ENCODE results near the gene NBPF12.
"Not testable (repeated sequence)": the region's sequence is repeated elsewhere in the genome, so short reads cannot be mapped to it uniquely, and the experiment has no call there.

The NBPF12 gene

GRCh38 chr1:146986450-146986849 is 48.3 kb downstream of the NBPF12 start:
- not testable (repeated sequence) for DNase-seq (ENCODE audit: low read depth)

- DNase-seq (ENCODE audit: low read depth): not testable (repeated sequence)
These were observed 49.4 kb downstream of the NBPF12 start for GRCh38 chr1:146987502-146987901.

GRCh38 chr1:146989455-146989854 is 51.3 kb downstream of the NBPF12 start:
- not testable (repeated sequence) for DNase-seq (ENCODE audit: low read depth)

GRCh38 chr1:147008495-147008894 is 70.4 kb downstream of the NBPF12 start:
- not testable (repeated sequence) for DNase-seq (ENCODE audit: low read depth)

DNA sequence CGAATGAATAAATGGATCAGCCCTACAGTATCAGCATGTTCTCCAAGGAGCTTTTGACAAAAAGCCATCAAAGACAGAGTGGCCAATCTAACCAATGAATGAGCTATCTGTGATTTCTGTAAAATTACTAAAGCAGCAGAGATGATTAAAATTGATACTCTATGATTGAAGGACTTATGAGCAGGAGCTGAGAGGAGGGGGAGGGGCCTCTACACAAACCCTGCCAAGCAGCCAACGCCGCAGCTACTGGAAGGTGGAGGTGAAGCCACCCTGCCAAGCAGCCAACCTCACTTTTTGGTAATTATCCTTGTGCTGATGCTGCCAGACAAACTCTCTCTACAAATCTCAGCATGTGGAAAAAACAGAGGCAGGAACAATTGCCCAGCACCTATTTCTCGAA is 88.9 kb downstream of the NBPF12 start:
- not testable (repeated sequence) for DNase-seq (ENCODE audit: low read depth)

DNA sequence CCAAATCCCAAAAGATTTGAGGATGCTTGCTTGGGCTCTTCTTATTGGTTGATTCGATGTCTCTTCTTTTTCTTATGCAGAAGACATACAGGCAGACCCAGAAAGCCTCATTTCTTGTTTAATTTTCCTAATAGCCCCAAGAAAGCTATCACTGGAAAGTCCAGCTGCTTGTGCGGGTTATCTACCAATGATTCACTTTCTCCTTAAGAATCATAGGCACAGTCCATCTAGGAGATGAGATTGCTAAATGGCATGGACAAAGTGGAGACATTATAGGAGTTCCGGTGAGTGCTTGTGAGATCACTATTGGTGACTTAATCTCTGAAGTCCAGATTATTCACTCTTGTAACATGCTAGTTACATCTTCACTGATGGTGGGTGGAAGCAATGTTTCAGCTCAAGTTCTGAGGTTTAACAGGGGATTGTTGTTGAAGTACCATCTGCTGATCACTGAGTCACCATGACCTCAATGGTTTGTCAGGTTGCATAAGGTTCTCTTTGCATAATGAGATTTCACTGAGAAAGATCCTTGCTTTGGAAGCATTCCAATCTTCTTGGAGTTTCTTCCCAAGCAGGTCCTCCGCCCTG is 92.0 kb downstream of the NBPF12 start:
- DNase-seq (ENCODE audit: low read depth): not testable (repeated sequence)

GRCh38 chr1:147039916-147040315 is 101.8 kb downstream of the NBPF12 start:
- no peak for DNase-seq (ENCODE audit: low read depth)

GRCh38 chr1:147042891-147043290 is 104.8 kb downstream of the NBPF12 start:
- DNase-seq (ENCODE audit: low read depth): not testable (repeated sequence)

GRCh38 chr1:147044511-147044910 is 106.4 kb downstream of the NBPF12 start:
- not testable (repeated sequence) for DNase-seq (ENCODE audit: low read depth)
